ENCODE data around the gene ATP5F1C.
A peak's percentile ranks its signal among the peaks of the same experiment; 100 is the strongest.

ATP5F1C gene

DNA sequence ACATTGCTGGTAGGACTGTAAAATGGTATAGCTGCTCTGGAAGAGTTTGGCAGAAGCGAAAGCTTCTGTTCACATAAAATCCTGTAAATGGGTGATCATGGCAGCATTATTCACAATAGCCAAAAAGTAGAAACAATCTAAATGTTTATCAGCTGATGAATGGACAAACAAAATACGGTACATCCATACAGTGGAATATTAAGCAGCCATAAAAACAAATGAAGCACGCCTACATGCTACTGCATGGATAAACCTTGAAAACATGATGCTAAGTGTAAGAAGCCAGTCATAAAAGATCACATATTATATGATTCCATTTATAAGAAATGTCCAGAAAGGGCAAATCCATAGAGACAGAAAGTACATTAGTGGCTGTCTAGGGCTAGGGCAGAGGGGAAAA lies 32.9 kb upstream of the ATP5F1C start:
- ChIA-PET POLR2A (interaction anchor here (0.6 kb wide), 1 partner anchor 1867 kb away, joined by 4 read pairs; no protein-coding TSS in a partner anchor), CTCF (interaction anchor here (0.7 kb wide), 1 partner anchor 1536 kb away, joined by 3 read pairs; no protein-coding TSS in a partner anchor)
- Histone ChIP-seq H3K4me3 (ENCODE audit: low read depth, low read length) (no peak overlapping the region), H3K27ac (ENCODE audit: extremely low read depth, low read depth, low read length) (no peak overlapping the region), H3K4me1 (ENCODE audit: control insufficient read depth, insufficient read depth, low read length) (no peaks in the 10 kb centered on the region), H3K36me3 (ENCODE audit: control insufficient read depth in 2 of 2, insufficient read depth in 1 of 2, low read length in 2 of 2) (peaks cover 57 to 66% of the 10 kb centered on the region in 2 experiments), H3K9me3 (ENCODE audit: control insufficient read depth, insufficient read depth, low read depth, low read length) (no peaks in the 10 kb centered on the region)
- 0 out of 2 replicates have a peak, but pooled peaks have one; percentile 22 for TF ChIP-seq ZNF146 (tag by site-specific recombination; IDR thresholded peaks at IDR 0.05)
- TF ChIP-seq PRDM1 (tag by site-specific recombination; IDR thresholded peaks at IDR 0.05): no peak

DNA sequence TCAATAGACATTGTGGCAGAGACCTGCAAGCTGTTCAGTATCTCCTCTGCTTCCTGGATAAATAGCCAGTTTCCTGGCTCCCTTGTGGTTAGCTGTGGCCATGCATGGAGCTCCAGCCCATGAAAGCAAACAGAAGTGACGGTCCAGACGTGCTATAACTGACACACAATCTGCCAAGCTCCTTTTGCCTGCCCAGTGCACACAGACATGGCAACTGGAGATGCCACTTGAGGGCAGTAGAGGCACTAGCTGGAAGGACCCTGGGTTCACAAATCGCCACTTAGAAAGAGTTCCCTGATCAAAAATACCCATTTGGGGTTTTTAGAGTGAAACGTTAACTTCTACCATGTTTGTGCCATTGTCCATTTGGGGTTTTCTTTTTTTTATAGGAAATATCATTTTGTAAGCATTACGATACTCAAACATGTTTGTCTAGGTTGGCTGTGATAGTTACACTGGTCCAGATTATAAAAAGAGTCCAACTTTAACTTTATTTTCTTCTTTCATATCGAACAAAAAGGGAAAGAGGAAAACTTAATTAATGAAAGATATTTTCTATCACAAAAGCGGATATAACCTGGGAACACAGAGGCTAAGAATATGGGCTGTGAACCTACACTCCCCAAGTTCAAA lies 31.5 kb upstream of the ATP5F1C start:
- Histone ChIP-seq H3K9me3 (ENCODE audit: control insufficient read depth, insufficient read depth, low read depth, low read length) (no peaks in the 10 kb centered on the region), H3K4me1 (ENCODE audit: control insufficient read depth, insufficient read depth, low read length) (no peaks in the 10 kb centered on the region), H3K36me3 (ENCODE audit: control insufficient read depth in 2 of 2, insufficient read depth in 1 of 2, low read length in 2 of 2) (peaks cover 67 to 79% of the 10 kb centered on the region in 2 experiments), H3K27ac (ENCODE audit: extremely low read depth, low read depth, low read length) (no peak overlapping the region), H3K4me3 (ENCODE audit: low read depth, low read length) (no peak overlapping the region)
- TF ChIP-seq ZNF654 (tag by site-specific recombination; IDR thresholded peaks at IDR 0.05; ENCODE audit: low read depth): peak; percentile 34
- no peak for TF ChIP-seq ZNF184 (tag by site-specific recombination; IDR thresholded peaks at IDR 0.05)
- POLR2A ChIA-PET: no interaction called here
- CTCF ChIA-PET: interaction anchor here (0.6 to 1.2 kb wide), 7 partner anchors 18 to 1538 kb away, joined by 3 to 4 read pairs (median 3); no protein-coding TSS in a partner anchor

DNA sequence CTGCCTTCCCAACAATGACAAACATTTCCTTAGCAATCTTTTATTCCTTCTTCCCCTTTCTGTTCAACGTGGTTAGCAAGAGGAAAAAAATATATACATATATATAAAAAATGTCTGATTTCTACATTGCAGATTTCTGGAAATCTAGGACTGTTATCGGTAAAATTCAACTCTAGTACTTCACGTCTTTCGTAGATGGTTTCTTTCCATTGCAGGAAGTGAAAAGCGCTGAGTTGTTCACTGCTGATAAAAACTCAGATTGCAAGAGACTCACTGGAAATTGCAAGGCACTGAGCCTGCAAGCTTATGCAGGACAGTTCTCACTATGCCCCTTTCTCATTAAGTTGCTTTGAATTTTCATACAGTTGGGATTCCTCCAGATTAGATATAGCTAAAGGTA lies 24.0 kb upstream of the ATP5F1C start:
- Histone ChIP-seq H3K27ac (ENCODE audit: extremely low read depth, low read depth, low read length) (no peak overlapping the region), H3K4me1 (ENCODE audit: control insufficient read depth, insufficient read depth, low read length) (no peaks in the 10 kb centered on the region), H3K36me3 (ENCODE audit: control insufficient read depth in 2 of 2, insufficient read depth in 1 of 2, low read length in 2 of 2) (peaks cover 81 to 83% of the 10 kb centered on the region in 2 experiments), H3K9me3 (ENCODE audit: control insufficient read depth, insufficient read depth, low read depth, low read length) (no peaks in the 10 kb centered on the region), H3K4me3 (ENCODE audit: low read depth, low read length) (no peak overlapping the region)
- CTCF ChIA-PET: no interaction called here
- POLR2A ChIA-PET: no interaction called here
- no peak for TF ChIP-seq ZNF404 (tag by site-specific recombination; IDR thresholded peaks at IDR 0.05)
- no peak for TF ChIP-seq ZBTB8A (tag by site-specific recombination; IDR thresholded peaks at IDR 0.05)
- TF ChIP-seq ZNF544 (tag by site-specific recombination; IDR thresholded peaks at IDR 0.05): no peak
- TF ChIP-seq OVOL3 (tag by site-specific recombination; IDR thresholded peaks at IDR 0.05): no peak

DNA sequence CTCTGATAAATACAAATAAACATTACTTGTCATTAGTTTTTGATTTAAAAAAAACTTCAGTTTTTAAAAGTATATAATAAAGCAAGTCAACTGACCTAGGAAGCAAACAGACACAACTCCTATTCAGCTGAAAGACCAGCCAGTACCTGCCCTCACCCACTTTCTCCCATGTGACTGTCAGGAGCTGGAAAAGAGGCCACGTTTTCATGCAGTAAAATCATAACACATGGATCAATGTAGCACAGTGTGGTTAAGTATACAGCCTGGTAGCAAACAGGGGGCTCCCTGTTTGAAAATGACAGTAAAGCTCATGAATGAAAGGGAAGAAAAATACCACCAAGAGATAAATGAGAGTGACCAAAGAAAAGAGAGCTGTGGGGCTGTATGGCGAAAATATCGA lies 21.7 kb upstream of the ATP5F1C start:
- peaks cover 61 to 84% of the 10 kb centered on the region in 2 experiments for H3K36me3 ChIP-seq (ENCODE audit: control insufficient read depth in 2 of 2, insufficient read depth in 1 of 2, low read length in 2 of 2)
- CTCF ChIA-PET: interaction anchor here (0.6 to 0.9 kb wide), 2 partner anchors 12 to 128 kb away, joined by 3 to 4 read pairs; no protein-coding TSS in a partner anchor
- TF ChIP-seq, protein P1, sequence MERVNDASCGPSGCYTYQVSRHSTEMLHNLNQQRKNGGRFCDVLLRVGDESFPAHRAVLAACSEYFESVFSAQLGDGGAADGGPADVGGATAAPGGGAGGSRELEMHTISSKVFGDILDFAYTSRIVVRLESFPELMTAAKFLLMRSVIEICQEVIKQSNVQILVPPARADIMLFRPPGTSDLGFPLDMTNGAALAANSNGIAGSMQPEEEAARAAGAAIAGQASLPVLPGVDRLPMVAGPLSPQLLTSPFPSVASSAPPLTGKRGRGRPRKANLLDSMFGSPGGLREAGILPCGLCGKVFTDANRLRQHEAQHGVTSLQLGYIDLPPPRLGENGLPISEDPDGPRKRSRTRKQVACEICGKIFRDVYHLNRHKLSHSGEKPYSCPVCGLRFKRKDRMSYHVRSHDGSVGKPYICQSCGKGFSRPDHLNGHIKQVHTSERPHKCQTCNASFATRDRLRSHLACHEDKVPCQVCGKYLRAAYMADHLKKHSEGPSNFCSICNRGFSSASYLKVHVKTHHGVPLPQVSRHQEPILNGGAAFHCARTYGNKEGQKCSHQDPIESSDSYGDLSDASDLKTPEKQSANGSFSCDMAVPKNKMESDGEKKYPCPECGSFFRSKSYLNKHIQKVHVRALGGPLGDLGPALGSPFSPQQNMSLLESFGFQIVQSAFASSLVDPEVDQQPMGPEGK (tag by site-specific recombination; IDR thresholded peaks at IDR 0.05): no peak
- no peak overlapping the region for H3K4me3 ChIP-seq (ENCODE audit: low read depth, low read length)
- POLR2A ChIA-PET: no interaction called here
- no peak overlapping the region; the same call in 1 of the 2 replicates for H3K27ac ChIP-seq (ENCODE audit: extremely low read depth, low read depth, low read length)
- no peaks in the 10 kb centered on the region for H3K4me1 ChIP-seq (ENCODE audit: control insufficient read depth, insufficient read depth, low read length)
- H3K9me3 ChIP-seq (ENCODE audit: control insufficient read depth, insufficient read depth, low read depth, low read length): no peaks in the 10 kb centered on the region

DNA sequence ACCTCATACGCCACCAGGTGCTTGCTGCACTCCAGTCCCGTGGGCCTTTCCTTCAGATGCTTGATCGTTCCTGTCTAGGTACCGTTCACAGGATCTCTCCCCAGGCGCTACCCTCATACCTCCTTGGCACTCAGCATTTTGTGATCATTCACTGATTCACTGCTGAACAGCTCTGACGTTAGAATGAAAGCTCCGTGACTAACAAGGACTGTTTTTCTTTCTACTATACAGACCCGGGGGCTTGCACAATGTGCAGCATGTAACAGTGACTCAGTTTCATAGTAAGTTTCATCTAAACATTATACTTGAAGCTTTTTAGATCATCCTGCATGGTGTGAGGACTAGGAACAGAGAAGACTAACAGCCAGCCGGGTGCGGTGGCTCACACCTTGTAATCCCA lies 20.8 kb upstream of the ATP5F1C start:
- H3K36me3 ChIP-seq (ENCODE audit: control insufficient read depth in 2 of 2, insufficient read depth in 1 of 2, low read length in 2 of 2): peaks cover 62 to 81% of the 10 kb centered on the region in 2 experiments
- TF ChIP-seq, protein P2, sequence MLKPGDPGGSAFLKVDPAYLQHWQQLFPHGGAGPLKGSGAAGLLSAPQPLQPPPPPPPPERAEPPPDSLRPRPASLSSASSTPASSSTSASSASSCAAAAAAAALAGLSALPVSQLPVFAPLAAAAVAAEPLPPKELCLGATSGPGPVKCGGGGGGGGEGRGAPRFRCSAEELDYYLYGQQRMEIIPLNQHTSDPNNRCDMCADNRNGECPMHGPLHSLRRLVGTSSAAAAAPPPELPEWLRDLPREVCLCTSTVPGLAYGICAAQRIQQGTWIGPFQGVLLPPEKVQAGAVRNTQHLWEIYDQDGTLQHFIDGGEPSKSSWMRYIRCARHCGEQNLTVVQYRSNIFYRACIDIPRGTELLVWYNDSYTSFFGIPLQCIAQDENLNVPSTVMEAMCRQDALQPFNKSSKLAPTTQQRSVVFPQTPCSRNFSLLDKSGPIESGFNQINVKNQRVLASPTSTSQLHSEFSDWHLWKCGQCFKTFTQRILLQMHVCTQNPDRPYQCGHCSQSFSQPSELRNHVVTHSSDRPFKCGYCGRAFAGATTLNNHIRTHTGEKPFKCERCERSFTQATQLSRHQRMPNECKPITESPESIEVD (tag by site-specific recombination; IDR thresholded peaks at IDR 0.05): no peak
- TF ChIP-seq, protein P3, sequence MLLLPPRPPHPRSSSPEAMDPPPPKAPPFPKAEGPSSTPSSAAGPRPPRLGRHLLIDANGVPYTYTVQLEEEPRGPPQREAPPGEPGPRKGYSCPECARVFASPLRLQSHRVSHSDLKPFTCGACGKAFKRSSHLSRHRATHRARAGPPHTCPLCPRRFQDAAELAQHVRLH (tag by site-specific recombination; IDR thresholded peaks at IDR 0.05): no peak
- no peak for TF ChIP-seq ZNF558 (tag by site-specific recombination; IDR thresholded peaks at IDR 0.05)
- TF ChIP-seq REPIN1 (tag by site-specific recombination; IDR thresholded peaks at IDR 0.05; ENCODE audit: low read depth): no peak
- no peak for TF ChIP-seq ZNF311 (tag by site-specific recombination; IDR thresholded peaks at IDR 0.05; ENCODE audit: borderline replicate concordance)
- no peak for TF ChIP-seq ZNF530 (tag by site-specific recombination; IDR thresholded peaks at IDR 0.05; ENCODE audit: low read depth)
- CTCF ChIA-PET: no interaction called here
- H3K27ac ChIP-seq (ENCODE audit: extremely low read depth, low read depth, low read length): no peak overlapping the region
- H3K4me3 ChIP-seq (ENCODE audit: low read depth, low read length): no peak overlapping the region
- H3K9me3 ChIP-seq (ENCODE audit: control insufficient read depth, insufficient read depth, low read depth, low read length): no peaks in the 10 kb centered on the region
- H3K4me1 ChIP-seq (ENCODE audit: control insufficient read depth, insufficient read depth, low read length): no peaks in the 10 kb centered on the region
- POLR2A ChIA-PET: no interaction called here
